Tibial nerve (tissue), 4 donors: ENCODE results near the gene RARS2. TPM values are rescaled to one million over a fixed set of nuclear protein-coding genes. Genes with fewer than 3 reads are reported as not detected.

Experiments used
- DNase-seq, 2 donors: peaks; one replicate each; pipeline ENCODE4 v3.0.0-alpha.2; 2019; ENCODE audit warnings: low spot score in 2 of 2
- H3K27ac ChIP-seq, 4 donors: fragments of 200-600 bp; sonication (generic) in 3 of 4; one replicate each; pipeline ENCODE4 v1.5.1; 2017 to 2019; ENCODE audit warnings: mild to moderate bottlenecking in 1 of 4
- H3K27me3 ChIP-seq, 2 donors: fragments of 200-600 bp; sonication (generic) in 1 of 2; one replicate each; pipeline versions ENCODE4 v1.5.1 to v1.6.0; 2017 to 2019
- H3K36me3 ChIP-seq, 3 donors: fragments of 200-600 bp; sonication (generic); one replicate each; pipeline ENCODE4 v1.5.1; 2018 to 2019
- H3K4me1 ChIP-seq, 4 donors: fragments of 200-600 bp; sonication (generic) in 3 of 4; one replicate each; pipeline ENCODE4 v1.5.1; 2017 to 2019
- H3K4me3 ChIP-seq, 4 donors: fragments of 200-600 bp; sonication (generic) in 3 of 4; one replicate each; pipeline ENCODE4 v1.5.1; 2017 to 2019; ENCODE audit warnings: mild to moderate bottlenecking in 1 of 4, moderate library complexity in 1 of 4
- H3K9me3 ChIP-seq, 4 donors: fragments of 200-600 bp; sonication (generic) in 3 of 4; one replicate each; pipeline ENCODE4 v1.5.1; 2017 to 2019
- EP300 ChIP-seq, 2 donors: sonication (generic); formaldehyde crosslinking; IDR thresholded peaks; one replicate each; pipeline ENCODE4 v1.6.1; 2017; ENCODE audit warnings: antibody characterized with exemption in 2 of 2, mild to moderate bottlenecking in 1 of 2
- POLR2A ChIP-seq, 2 donors: fragments of 450-650 bp; IDR thresholded peaks; one replicate each; pipeline ENCODE4 v1.6.1; 2017; ENCODE audit warnings: antibody characterized with exemption in 2 of 2, mild to moderate bottlenecking in 2 of 2, moderate library complexity in 2 of 2
- WGBS, 2 donors: methylation state at CpG; one replicate each; pipeline ENCODE4 v1.1.5; 2018; 5-methylcytosine and 5-hydroxymethylcytosine counted together
- total RNA-seq, 4 donors: library from RNA; depleted of rRNA; stranded (reverse); fragments of >200 nt; gene quantifications; one replicate each; pipeline ENCODE4 v1.1.0, GENCODE V29; 2016
- TF ChIP-seq, protein P1 (sequence below), 5 experiments: fragments of 200-600 bp in 3 of 5; fragments of 450-650 bp in 2 of 5; sonication (generic) in 3 of 5; IDR thresholded peaks; one replicate each; pipeline ENCODE4 v1.5.1; 2016 to 2019; ENCODE audit warnings: antibody characterized with exemption in 5 of 5, mild to moderate bottlenecking in 3 of 5, moderate library complexity in 2 of 5

Gene RARS2
- total RNA-seq, 4 donors from 2014 or later, result 16.3 to 20.7 (median 18.5) TPM

DNA sequence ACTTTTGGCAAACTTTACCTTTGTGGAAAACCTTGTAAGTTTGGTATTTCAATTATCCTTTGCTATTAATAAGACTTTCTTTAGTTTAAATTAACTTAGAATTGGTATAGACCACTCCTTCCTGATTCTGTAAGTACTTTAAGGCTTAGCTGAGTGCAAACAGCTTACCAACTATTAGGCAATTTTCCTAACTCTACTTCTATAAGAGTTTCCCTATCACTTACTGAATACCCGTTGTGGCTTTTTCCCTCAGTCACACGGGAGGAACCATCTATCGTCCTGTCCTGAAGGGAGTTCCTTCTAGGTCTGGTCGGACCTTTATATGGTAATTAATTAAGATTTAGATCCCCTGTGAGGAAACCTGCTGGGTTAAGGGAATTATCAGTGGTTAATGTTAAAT lies 107.4 kb downstream of the RARS2 start:
- Histone ChIP-seq H3K27ac (no peak overlapping the region), H3K36me3 (peaks cover 0 to 37% (median 0%) of the 10 kb centered on the region in 3 donors), H3K4me3 (no peak overlapping the region), H3K4me1 (no peaks in the 10 kb centered on the region), H3K27me3 (no peaks in the 10 kb centered on the region), H3K9me3 (no peaks in the 10 kb centered on the region)
- no peak for DNase-seq
- WGBS, 2 donors, result 74 to 76% methylated on average over 4 of the region's 4 CpGs
- TF ChIP-seq, protein P1, sequence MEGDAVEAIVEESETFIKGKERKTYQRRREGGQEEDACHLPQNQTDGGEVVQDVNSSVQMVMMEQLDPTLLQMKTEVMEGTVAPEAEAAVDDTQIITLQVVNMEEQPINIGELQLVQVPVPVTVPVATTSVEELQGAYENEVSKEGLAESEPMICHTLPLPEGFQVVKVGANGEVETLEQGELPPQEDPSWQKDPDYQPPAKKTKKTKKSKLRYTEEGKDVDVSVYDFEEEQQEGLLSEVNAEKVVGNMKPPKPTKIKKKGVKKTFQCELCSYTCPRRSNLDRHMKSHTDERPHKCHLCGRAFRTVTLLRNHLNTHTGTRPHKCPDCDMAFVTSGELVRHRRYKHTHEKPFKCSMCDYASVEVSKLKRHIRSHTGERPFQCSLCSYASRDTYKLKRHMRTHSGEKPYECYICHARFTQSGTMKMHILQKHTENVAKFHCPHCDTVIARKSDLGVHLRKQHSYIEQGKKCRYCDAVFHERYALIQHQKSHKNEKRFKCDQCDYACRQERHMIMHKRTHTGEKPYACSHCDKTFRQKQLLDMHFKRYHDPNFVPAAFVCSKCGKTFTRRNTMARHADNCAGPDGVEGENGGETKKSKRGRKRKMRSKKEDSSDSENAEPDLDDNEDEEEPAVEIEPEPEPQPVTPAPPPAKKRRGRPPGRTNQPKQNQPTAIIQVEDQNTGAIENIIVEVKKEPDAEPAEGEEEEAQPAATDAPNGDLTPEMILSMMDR (IDR thresholded peaks at IDR 0.05), result no peak

DNA sequence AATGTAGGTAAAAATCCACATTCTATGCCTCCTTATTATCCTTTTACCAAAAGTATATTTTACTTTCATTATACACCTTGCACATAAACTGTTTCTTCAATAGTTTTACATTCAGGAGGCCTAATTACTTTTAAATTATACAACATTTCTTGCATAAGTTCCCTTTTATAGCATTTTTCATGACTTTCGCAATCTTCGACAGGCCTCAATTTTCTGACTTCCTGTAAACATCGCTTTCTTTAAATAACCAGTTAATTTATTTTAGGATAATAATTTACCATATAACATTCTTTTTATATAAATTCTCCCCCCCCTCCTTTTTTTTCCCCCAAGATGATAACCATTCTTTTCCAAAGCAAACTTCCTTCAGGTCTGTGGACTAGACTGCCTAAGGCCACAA lies 107.9 kb downstream of the RARS2 start:
- H3K36me3 ChIP-seq, result peaks cover 0 to 39% (median 0%) of the 10 kb centered on the region in 3 donors
- no peak for DNase-seq
- no peak for TF ChIP-seq POLR2A (IDR thresholded peaks at IDR 0.05)
- no peak for TF ChIP-seq EP300 (IDR thresholded peaks at IDR 0.05)
- TF ChIP-seq, protein P1 (IDR thresholded peaks at IDR 0.05), result no peak
- H3K9me3 ChIP-seq, result no peaks in the 10 kb centered on the region
- H3K4me3 ChIP-seq, result no peak overlapping the region
- no peaks in the 10 kb centered on the region for H3K4me1 ChIP-seq
- H3K27ac ChIP-seq, result no peak overlapping the region
- 84 to 88% methylated on average over 3 of the region's 3 CpGs for WGBS, 2 donors
- H3K27me3 ChIP-seq, result no peaks in the 10 kb centered on the region

DNA sequence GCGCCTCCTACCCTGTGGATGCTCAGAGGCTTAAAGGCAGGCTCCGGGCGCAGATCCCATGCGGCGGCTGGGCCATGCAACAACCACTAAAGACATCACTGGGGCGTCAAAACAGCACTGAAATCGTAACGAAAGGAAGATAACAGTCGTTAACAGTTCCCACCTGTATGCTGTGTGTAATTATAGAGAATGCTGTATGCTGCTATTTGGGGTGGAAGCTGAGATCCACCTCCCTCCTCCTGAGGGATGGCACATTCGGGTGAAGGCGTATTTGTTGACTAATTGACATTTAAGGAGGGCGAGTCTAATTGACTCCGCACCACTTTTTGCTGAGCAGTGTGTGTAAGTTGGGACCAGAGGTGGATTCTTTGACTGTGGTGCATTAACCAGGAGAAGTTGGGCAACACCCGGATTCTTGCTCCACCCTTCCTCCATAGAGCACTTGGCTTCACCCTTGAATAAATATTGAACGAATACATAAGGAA lies 116.3 kb downstream of the RARS2 start:
- no peaks in the 10 kb centered on the region for H3K9me3 ChIP-seq
- H3K4me3 ChIP-seq, result peak overlapping the region; percentile 67 to 98 (median 82)
- no peak for TF ChIP-seq EP300 (IDR thresholded peaks at IDR 0.05)
- no peak for TF ChIP-seq POLR2A (IDR thresholded peaks at IDR 0.05)
- TF ChIP-seq, protein P1 (IDR thresholded peaks at IDR 0.05), result no peak
- H3K4me1 ChIP-seq, result peaks cover 0 to 18% (median 4%) of the 10 kb centered on the region in 4 donors
- 1 to 2% methylated on average over 13 to 15 of the region's 15 CpGs for WGBS, 2 donors
- peak overlapping the region; percentile 80 to 97 (median 92) for H3K27ac ChIP-seq
- H3K36me3 ChIP-seq, result peaks cover 0 to 12% (median 0%) of the 10 kb centered on the region in 3 donors
- no peaks in the 10 kb centered on the region for H3K27me3 ChIP-seq
- DNase-seq, result peak in 1 of 2 donors; percentile 25

DNA sequence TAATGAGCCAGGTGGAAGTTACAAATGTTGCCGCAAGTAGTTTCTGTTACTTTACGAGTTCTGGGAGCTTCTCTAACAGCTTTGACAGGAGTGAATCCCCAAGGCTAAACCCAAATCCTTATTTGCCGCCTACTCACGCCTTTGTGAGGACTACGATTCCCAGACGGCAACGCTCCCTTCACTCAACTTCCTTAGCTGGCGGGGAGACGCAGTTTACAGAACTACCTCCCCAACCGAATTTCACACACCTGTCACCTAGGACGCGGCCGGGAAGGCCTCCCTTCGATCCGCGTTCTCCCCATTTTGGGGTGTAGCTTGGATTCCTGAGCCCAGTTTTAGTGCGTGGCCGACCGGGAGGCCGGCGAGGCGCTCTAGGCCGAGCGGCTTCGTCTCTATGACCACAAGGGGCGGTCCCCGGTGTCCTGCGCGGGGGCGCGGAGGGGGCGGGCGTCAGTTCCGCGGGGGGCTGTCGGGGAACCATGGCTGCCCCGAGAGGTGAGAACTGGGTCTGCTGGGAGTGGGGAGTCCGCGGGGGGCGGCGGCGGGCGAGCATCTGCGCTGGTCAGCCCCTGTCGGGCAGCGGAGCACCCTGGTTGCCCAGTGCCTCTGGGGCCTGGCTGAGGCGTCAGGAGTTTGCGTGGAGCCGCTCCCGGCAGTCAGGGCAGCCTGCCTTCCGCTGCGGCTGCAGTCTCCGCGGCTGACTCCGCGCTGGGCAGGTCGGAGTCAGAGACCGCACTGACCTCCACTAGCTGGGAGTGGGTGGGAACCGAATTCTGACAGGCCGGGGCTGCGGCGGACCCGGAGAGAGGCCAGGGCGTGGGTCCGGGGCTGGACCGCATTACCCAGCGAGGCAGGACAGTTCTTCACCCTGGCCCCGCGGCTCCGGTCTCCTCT lies 117.0 kb downstream of the RARS2 start, which contains the start of gene SLC35A1:
Gene SLC35A1, plus strand, starts transcription at position 450 of the 894 bp plus-strand sequence. Its CDS starts 30 bp downstream, at position 480.
- Histone ChIP-seq H3K27ac (peak within 1 kb of the TSS; percentile 80 to 97 (median 92)), H3K36me3 (peaks cover 0 to 6% (median 0%) of the 10 kb centered on the region in 3 donors), H3K27me3 (no peaks in the 10 kb centered on the region), H3K9me3 (no peaks in the 10 kb centered on the region), H3K4me3 (peak within 1 kb of the TSS; percentile 67 to 98 (median 82)), H3K4me1 (peaks cover 0 to 18% (median 4%) of the 10 kb centered on the region in 4 donors)
- TF ChIP-seq POLR2A (IDR thresholded peaks at IDR 0.05) (peak; percentile 8 to 43), EP300 (IDR thresholded peaks at IDR 0.05) (peak; percentile 57 to 89)
- TF ChIP-seq, protein P1 (IDR thresholded peaks at IDR 0.05), result peak; percentile 9 to 62 (median 42)
- DNase-seq, result peak; percentile 68 to 76
- 1% methylated on average over 18 to 31 of the region's 70 CpGs for WGBS, 2 donors

DNA sequence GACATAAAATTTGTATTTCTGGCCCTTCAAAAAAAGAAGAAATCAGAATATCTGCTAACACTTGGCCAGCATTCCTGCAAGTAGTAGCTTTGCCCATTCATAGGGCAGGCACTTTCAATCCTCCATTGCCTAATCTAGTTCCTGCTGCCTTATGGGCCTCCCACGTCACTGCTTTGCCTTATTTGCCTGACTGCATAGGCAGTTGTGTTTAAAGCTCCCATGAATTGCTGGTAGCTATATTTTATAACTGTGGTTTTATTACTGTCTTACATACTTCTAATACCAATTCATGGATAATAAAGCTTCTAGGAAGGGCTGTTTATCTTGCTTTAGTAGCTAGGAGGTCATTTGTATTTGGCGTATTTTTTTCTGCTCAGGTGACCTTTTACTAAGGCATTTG lies 124.7 kb downstream of the RARS2 start:
- H3K4me3 ChIP-seq, result no peak overlapping the region
- H3K4me1 ChIP-seq, result no peaks in the 10 kb centered on the region
- H3K27me3 ChIP-seq, result no peaks in the 10 kb centered on the region
- TF ChIP-seq POLR2A (IDR thresholded peaks at IDR 0.05) (no peak), EP300 (IDR thresholded peaks at IDR 0.05) (no peak)
- TF ChIP-seq, protein P1 (IDR thresholded peaks at IDR 0.05), result no peak
- no peaks in the 10 kb centered on the region for H3K9me3 ChIP-seq
- no peak for DNase-seq
- H3K27ac ChIP-seq, result no peak overlapping the region
- no peaks in the 10 kb centered on the region for H3K36me3 ChIP-seq
- 74 to 78% methylated on average over 2 of the region's 2 CpGs for WGBS, 2 donors
